HG03159 (cell line): ENCODE measurements around the gene ATAD3A.

ENCODE experiments used
- ATAC-seq: cut with Tn5 transposase; IDR thresholded peaks from one replicate; pipeline ENCODE4 v1.9.1; 2021; ENCODE audit warnings: mild to moderate bottlenecking, moderate library complexity; ENCODE audit not compliant: unreplicated experiment

The ATAD3A gene

GRCh38 chr1:1538334-1538733 is 26.4 kb downstream of the ATAD3A start:
- no peak for ATAC-seq

DNA sequence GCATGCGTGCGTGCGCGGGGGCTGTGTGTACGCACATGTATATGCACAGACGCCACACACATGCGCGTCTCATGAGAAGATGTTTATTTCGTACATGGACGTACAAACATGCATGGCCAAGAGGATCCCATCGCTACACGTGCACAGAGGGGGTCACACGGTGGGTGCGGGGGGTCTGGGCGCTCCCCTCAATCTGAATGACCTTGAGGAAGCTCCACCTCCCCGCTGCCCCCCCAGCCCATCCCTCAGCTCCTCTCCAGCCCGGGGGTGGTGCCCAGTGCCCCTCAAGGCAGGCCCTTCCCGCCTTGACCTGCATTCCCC is 27.0 kb downstream of the ATAD3A start:
- ATAC-seq: no peak

DNA sequence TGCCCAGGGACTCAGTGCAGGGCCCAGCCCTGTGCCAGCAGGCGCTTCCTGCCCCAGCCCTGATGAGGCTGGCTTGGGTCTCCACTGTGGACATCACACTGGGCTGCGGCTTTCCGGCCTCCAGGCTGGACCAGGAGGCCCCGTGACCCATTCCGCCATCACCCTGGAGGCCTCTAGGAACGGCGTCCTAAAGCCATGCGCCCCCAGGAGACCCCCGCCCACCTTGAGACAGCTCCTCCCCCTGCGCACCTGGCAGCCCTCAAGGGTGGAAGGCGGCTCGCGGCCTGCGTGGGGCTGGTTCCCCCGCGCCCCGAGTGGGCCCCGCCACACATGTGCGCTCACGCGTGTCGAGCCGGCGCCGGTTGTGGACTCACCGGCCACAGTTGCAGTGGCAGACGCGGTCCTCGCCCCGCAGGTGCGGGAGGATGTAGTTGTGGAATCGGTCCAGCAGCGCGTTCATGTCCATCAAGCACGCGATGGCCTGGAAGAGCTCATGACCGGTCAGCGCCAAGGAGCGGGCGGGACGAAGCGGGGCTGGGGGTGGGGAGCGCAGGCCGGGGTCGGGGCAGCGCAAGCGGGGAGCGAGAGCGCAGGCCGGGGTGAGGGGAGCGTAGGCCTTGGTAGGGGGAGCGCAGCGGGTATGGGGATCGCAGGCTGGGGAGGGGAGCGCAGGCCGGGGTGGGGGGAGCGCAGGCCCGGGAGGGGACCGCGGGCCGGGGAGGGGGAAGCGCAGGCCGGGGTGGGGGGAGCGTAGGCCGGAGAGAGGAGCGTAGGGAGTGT is 27.5 kb downstream of the ATAD3A start:
- ATAC-seq: no peak

DNA sequence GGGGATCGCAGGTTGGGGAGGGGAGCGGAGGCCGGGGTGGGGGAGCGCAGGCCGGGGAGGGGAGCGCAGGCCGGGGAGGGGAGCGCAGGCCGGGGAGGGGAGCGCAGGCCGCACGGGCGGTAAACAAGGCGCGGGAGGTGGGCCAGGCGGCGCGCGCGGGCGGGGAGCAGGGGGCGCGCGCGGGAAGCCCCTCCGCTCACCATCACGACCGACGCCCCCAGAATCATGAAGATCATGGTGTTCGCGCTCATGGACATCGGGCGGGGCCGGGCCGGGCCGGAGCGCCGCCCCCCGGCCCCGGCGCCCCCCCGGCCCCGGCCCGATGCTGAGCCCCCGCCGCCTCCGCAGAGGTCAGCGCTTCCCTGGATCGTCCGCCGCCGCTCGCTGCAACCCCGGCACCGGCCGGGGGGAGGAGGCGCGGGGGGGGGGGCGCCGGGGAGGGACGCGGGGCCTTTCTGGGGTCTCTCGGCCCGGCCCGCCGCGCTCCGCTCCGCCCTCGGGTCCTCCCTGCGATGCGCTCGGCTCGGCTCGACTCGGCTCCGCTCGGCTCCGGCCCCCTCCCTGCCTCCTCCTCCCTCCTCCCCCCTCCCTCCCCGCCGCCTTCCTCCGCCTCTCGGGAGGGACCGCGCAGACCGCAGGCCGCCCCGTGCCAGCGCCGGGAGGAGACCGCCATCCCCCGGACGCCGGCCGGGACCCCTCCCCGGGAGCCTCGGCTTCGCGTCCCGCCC is 28.3 kb downstream of the ATAD3A start, which contains the start of gene TMEM240:
TSS of gene TMEM240 (minus strand) at position 535 of the 728 bp plus-strand sequence. CDS start at position 257, 278 bp downstream.
- no peak for ATAC-seq

DNA sequence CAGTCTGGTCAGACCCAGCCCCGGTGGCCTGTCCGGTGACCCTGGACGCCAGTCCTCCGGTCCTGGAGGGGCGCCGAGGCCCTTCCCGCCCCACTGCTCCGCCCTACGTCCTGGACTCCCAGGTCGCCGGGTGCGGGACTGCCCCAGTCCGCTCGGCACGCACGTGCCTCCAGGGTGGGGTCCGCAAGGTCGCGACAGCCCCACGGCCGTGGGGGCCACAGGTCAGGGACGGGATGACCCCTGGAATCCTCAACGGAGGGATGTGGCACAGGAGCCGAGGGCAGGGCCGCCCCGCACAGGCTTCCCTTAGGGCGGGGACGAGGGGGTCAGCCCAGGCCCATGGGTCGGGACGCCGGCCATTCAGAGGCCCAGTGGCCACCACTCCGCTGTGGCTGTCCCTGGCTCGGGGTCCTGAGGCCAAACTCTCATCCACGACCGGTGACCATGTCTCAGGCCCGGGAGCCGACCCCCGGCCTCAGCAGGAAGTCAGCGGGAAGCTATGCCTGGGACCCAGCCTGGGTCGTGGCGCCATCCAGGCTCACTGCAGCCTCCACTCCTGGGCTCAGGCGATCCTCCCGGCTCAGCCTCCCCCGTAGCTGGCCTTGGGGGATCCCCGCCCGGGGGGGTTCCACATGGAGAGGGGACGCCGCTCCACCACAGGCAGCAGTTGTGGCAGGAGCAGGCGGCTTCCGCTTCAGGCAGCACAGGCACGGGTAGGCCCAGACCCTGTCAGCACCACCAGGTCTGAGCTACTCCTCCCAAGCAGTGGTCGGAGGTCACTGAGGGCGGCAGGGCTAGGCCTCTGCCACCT is 29.1 kb downstream of the ATAD3A start:
- no peak for ATAC-seq

DNA sequence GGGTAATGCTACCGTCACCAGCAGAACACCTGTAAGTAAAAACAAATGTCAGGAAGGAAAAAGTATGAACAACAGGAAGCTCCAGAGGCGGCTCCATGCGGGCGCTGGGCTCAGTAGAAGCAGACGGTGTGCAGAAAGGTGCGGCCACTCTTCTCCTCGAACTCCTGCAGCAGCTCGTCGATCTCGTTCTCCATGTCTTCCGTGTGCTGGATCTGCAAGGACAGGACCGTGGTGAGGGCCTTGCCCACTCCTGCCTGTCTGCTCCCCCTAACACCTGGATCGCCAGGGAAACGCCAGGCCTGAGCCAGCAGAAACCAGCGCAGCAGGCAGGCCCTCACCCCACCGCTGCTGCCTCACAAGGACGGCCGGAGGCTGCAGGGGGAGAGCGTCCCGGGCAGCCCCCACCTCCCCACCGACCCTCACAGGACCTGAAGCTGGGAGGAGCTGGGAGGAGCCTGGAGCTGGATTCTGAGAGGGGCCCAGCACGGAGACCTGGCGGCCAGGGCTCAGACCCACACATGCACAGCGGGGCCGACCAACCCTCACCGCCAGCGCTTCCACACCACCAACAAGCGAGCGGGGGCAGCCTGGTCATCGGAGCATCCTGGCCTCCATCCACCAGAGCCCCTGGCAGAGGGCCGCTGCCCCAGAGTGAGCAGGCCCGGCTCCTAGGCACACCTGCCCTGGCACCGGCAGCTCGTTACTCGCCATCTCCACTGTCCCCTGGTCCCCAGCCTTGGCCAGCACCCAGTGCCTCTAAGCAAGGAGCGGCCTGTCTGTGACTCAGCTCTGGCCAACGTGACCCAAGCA is 30.2 kb downstream of the ATAD3A start:
- no peak for ATAC-seq

- no peak for ATAC-seq
Observed at GRCh38 chr1:1542766-1543705, 31.1 kb downstream of the ATAD3A start.

- no peak for ATAC-seq
Observed at GRCh38 chr1:1543706-1544099, 31.7 kb downstream of the ATAD3A start.

DNA sequence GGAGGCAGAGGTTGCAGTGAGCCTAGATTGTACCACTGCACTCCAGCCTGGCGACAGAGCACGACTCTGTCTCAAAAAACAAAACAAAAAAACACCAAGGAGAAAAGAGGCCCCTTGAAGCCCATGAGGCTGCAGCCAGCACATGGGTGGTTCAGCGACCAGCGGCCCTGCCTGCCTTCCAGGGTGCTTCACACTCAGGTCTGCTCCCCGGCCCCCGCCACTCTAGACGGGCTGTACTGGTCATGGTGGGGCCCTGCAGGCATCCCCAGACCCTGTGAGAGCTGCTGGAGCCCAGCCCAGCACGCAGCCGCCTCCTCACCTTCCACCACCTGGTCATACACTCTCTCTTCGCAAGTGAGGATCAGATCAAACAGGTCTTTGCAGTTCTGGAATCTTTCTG is 32.6 kb downstream of the ATAD3A start:
- ATAC-seq: no peak

- no peak for ATAC-seq
Observed at GRCh38 chr1:1545946-1546737, 34.2 kb downstream of the ATAD3A start.

GRCh38 chr1:1547011-1547410 is 35.0 kb downstream of the ATAD3A start:
- ATAC-seq: no peak

- ATAC-seq: no peak
Observed at GRCh38 chr1:1547476-1547875, 35.5 kb downstream of the ATAD3A start.

DNA sequence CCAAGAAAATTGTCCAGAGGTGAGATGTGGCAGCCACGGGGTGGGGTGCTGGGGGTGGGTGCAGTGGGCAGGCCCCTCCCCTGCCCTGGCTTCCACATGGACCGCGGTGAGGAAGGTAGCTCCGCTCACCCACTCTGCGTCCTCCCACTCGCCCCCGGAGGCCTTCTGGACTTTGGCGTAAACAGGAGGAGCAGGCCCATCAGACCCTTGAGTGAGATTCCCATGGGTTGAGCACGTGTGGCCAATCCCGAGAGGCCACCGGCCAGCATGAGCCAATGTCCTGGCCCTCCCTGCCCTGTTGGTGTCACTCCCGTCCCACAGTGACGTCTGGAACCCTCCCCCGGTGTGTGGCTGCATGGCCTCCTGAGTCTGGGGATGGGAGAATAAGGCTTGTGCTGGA is 36.6 kb downstream of the ATAD3A start:
- no peak for ATAC-seq

- ATAC-seq: no peak
Observed at GRCh38 chr1:1550087-1550486, 38.1 kb downstream of the ATAD3A start.

DNA sequence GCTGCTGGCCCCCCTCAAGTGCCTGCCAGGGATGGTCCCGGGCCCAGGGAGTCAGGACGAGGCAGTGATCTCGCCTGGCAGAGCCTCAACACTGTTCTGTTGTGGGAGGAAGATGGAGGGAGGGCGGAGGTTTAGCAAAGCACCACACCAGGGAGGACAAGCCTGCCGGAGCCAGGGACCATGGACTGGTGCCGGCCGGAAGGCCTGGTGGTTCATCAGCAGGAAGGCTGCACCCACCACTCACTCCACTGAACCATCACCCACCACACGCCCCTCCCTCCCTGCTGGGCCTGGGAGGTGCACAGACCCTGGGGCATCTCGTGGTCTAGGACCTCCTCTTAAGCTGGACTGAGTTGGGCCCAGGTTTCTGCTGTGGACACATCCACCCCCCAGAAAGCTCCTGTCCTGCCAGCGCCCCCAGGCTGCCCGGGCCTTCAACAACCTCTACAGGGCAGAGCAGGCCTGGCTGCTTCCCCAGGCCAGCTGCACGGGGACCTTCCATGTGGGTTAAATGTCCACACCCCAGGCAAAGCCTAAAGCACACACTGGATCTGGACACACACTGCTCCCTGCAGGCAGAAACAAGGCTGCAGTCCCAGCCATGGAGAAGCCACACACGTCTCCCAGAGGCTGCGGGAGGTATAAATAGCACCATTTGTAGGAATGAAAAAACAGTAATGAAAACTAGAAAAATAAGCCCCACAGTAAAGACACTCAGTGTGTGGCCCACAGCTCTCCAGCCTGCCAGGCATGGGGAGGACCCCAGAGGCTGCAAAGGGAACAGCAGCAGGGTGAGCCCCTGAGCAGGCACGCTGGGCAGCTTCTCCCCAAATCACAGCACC is 38.9 kb downstream of the ATAD3A start:
- ATAC-seq: no peak

DNA sequence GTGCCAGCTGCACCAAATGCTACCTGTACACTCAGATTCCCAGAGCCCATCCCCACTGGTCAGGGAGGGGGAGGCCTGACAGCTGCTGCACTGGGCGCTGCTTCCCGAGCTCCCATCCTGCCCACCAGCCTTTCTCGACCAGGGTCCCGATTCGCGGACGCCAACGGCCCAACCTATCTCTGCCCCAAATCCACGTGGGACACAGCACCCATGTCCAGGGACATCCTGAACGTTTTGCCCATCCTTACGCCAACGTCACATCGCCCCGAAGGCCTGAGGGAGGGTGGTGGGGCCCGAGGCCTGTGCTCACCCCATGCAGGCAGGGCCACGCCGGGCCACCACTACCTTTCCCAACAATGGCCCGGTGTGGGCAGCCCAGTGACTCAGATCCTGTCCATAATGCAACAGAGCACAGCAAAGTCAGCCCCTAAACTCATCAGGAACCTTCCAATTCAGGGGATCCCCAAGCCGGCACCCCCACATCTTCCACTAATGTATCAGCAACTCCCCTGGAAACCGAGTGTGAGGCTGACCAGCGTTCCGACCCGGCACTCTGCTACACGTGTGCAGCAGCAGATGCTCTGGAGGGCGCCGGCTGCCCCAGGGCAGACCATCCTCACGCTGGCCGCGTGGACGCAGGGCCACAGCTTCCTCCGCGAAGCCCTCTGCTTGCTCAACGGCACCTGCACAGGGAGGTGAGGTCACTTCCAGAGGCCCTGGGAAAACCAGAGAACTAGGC is 39.7 kb downstream of the ATAD3A start:
- ATAC-seq: no peak

DNA sequence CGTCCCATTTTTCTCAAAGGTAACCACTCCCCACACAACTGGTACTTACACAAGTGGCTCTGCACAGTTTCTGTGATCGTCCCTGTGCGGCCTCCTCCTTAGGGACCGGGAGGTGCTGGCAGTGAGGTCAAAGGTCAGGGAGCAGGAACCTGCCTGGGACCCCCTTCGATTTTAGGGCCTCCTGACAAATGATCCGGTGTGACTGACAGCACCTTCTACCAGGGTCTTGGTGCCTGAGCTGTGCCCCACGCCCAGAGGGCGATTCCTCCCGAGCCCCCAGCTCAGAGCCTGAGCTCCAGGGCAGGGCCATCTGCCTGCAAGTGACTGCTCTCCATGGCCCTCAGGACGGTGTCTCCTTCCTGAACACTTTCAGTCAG is 40.3 kb downstream of the ATAD3A start:
- no peak for ATAC-seq
